CD4-positive, alpha-beta T cell treated with Interleukin-15 for 1 hour (primary cell): ENCODE results near the gene CANT1.
A peak's percentile ranks its signal among the peaks of the same experiment; 100 is the strongest.
"Not testable (repeated sequence)": the region's sequence is repeated elsewhere in the genome, so short reads cannot be mapped to it uniquely, and the experiment has no call there.

Source experiments
- DNase-seq: peaks from one replicate; pipeline ENCODE4 v3.0.0-alpha.2; 2020

CANT1 gene

DNA sequence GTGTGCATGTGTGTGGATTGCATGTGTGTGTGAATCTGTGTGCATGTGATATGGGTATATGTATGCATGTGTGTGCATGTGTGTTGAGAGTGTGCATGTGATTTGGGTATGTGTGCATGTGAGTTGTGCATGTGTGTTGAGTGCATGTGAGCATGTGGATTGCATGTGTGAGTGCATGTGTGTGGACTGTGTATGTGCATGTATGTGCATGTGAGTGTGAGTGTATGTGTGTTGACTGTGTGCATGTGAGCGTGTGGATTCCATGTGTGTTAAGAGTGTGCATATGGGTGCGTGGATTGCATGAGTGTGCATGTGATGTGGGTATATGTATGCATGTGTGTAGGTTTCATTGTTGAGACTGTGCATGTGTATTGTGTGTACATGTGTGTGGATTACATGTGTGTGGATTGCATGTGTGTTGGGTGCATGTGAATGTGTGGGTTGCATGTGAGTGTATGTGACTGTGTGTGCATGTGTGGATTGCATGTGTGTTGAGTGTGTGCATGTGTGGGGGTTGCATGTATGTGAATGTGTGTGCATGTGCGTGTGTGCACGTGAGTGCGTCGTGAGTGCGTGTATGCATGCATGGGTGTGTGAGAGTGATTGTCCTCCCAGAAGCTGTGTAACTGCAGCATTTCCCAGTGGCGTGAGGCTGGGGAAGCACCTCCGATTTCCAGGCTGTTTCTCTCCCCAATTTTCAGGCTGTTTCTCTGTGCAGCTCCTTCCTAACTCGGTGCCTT lies 33.8 kb upstream of the CANT1 start:
- DNase-seq = no peak

DNA sequence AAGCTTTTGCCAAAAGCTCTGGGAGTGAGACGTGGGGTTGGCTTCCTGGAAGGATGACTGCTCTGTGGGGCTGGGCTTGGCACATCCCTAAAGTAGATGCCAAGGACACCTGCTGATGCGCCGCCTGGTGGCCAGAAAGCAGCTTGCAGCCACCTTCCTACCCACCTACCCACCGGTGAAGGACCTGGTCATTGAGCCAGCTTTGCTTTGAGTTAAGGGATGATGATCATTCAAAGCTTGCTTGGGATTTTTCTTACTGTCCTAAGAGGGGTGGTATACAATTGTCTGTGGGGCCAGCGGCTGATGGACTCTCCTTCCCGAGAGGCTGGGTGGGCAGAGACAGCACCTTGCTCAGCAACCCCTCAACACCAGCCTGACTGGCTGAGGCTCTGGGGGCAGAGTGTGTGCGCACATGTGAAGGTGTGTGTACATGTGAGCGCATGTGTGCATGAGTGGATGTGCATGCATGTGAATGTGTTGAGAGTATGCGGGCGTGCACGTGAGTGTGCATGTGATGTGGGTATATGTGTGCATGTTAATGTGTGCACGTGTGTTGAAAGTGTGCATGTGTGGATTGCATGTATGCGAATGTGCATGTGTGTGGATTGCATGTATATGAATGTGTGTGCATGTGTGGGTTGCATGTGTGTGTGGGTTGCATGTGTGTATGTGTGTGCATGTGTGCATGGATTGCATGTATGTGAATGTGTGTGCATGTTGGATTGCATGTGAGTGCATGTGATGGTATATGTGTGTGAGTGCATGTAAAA lies 33.0 kb upstream of the CANT1 start:
- DNase-seq = peak; percentile 58

DNA sequence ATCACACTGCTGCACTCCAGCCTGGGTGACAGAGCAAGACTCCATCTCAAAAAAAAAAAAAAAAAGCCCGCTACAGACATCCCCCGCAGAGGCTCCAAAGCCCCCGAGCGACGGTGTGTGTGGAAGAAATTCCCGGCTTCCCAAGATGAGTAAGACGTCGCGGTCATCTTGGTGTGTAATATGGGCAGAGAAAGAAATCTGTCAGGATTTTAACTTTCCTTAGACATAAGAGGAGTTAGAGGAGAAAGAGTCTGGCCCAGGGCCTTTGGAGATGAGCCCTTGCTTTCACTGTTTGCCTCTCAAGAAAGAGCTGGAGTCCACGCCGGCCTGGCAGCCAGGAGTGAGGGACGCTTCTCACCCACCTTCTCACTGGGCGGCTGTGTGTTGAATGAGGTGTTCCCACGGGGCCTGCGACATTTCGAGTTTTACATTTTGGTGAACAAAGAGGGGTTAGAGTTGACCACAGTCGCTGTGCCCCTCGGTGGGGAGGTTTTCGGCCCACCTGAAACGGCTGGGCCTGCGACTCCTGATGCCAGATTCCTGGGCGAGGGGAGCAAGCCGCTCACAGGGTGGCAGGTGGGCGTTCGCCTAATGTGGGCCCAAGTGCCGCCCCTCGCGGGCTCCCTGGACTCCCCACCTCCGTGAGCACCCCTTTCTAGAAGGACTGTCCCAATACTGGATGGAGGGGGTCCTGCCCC lies 32.3 kb upstream of the CANT1 start:
- no peak for DNase-seq

DNA sequence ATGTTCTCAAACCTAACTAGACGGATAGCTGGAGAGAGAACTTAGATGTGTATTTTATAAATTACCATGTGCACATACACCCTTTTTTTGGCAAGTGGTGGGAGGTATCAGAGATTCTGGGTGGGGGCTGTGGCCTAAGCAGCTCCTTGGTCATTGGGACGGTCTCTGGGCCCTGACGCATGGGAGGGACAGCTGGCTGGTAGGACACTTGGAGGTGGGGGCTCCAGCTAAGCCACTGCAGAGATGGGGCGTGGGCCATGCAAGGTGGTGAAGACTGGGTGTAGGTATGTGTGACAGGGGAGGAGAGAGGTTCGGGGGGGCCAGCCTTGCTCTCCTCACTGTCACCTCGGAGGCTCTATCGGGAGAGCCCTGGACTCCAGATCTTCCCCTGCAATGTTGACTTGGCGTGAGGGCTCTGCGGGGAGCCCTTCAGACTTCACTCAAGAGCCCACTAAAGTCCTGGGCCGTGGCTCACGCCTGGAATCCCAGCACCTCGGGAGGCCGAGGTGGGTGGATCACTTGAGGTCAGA lies 31.5 kb upstream of the CANT1 start:
- no peak for DNase-seq

DNA sequence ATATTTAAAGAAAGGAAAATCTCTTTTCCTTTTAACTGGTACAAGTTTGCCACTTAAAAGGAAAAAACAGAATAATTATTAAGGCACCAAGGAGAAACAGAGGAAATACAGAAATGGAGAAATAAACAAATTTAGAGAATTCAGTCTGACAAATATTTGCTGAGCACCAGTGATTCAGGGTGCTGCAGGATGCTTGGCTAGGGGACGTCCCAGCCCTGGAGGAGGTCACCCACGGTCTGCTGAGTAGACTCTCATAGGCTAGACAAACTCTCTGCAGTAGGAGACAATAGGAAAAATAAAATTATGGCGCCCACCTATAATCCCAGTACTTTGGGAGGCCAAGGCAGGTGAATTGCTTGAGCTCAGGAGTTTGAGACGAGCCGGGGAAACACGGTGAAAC lies 30.3 kb upstream of the CANT1 start:
- no peak for DNase-seq

DNA sequence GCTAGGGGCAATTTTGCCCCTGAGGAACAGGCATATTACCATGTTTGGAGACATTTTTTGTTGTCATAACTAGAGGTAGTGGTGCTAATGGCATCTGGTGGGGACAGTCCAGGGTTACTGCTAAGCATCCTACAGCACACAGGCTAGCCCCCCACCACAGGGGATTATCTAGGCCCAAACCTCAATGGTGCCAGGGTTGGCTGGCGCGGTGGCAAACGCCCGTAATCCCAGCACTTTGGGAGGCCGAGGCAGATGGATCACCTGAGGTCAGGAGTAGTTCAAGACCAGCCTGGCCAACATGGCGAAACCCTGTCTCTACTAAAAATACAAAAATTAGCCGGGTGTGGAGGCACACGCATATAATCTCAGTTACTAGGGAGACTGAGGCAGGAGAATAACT lies 29.6 kb upstream of the CANT1 start:
- no peak for DNase-seq

DNA sequence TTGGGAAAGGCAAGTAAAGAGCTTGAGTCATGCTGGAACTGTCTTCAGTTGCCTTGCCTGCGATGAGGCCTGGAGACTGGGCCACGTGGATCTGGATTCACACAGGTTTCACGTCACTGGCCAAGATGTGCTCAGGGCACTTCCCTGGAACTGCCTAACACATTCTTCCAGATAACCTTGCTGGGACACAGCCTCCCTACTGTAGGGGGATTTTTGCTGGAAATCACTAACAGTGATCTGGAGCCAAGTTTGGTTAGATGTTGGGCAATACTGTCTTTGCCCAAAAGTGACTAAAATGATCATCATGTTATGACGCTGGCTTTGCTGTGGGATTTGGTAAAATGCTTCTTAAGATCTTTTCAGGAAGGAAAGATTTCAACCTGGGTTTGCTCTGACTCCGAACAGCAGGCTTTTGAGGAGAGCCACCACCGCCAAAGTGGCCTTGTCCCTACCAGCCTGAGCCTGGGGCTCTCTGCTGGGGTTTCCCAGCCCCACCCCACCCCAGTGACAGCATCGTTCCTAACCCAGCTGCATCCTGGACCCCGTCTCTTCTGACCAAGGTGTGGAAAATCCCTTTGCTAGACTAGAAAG lies 29.1 kb upstream of the CANT1 start:
- peak; percentile 31 for DNase-seq

DNA sequence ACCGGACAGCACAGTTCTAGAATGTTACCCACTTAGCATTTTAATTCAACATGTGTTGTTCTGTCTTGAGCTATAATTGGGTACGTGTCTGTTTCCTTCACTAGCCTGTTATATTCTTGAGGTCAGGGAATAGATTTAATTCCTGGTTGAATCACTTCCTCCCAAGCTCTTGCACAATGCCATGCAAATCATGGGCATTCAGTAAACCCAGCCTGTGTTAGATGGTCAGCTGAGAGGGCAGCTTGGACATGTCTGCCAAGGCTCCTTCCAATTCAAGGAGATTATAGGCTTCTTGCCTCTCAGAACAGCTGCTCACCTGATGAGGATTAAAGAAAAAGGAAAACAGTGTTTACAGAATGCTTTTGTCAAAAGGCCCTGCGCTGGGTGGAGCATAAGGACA lies 27.0 kb upstream of the CANT1 start:
- DNase-seq = no peak

DNA sequence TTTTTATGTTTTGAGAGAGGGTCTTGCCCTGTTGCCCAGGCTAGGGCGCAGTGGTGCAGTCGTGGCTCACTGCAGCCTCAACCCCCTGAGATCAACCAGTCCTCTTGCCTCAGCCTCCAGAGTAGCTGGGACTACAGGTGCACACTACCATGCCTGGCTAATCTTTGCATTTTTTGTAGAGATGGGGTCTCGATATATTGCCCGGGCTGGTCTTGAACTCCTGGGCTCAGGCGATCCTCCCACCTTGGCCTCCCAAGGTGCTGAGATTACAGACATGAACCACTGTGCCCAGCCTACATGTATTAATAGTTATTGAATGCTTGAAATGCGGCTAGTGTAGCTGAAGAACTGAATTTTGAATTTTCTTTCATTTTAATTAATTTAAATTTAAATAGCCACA lies 26.6 kb upstream of the CANT1 start:
- DNase-seq = no peak

DNA sequence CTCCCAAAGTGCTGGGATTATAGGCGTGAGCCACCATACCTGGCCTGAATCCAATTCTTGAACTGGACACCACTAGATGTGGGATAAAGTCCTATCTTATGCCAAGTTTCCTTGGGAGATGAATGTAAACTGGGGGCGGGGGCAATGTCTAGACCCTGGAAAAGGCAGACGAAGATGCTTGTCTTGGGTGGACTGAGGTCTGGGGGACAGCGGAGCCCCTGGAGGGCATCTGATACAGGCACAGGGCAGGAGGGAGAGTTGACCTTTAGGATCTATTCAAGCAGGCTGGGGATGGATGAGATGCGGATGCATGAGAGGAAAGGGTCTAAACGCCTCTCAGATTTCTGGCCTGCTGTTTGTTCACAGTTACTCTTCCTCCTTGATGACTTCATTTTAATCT lies 26.1 kb upstream of the CANT1 start:
- no peak for DNase-seq

DNA sequence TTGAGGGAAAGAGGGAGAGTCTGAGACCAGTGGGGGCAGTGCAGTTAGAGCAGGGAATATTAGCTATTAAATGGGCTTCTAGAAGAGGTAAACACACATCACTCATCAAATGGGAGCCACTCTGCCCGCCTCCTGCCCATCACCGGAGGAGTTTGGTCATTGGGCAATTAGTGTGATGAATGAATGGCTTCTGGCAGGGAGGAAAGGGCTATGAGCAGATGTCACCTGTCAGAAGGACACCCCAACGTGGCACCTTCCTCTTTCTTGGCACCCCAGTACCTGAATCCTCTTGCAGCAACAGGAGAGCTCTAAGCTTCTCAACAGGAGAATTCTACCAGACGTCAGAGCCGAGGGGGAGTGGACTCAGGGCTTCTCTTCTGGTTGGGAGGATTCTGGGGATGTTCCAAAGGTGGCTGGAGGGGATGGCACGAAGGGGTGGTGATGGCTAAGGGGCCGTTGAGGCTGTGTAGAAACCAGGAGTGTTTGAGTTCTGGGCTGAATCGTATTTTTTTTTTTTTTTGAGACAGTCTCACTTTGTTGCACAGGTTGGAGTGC lies 25.4 kb upstream of the CANT1 start:
- no peak for DNase-seq

DNA sequence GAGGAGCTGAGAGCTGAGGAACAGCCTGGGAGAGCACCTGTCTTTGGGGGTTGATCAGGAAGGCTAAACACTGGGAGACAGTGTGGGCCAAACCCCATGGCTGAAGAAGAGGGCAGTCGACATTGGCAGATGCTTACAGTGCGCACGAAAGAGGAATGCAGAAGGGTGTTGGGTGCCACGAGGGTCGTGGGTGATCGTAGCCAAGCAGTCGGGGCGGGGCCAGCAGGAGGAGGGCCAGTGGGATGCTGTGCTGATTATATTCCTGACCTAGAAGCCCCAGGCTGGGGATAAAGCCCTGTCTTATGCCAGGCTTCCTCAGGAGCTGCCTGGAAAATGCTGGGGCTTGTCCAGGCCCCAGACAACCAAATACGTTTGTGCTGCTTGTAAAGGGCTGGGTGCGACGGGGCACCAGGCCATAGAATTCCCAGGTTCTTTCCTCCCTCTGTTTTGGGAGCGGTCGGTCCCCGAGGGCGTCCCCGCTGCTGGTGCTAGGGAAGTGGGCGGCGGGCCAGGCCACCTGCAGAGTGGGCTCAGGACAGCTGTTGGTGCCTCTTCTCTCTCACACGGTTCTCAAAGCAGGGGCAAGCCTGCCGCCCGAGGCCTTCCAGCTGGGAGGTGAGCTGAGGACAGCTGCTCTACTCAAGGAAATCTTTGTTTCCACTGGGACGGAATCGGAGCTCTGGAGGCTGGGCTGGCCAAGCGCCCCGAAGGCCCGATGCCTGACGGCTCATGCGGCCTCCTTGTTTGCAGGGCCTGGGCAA lies 24.4 kb upstream of the CANT1 start:
- no peak for DNase-seq

DNA sequence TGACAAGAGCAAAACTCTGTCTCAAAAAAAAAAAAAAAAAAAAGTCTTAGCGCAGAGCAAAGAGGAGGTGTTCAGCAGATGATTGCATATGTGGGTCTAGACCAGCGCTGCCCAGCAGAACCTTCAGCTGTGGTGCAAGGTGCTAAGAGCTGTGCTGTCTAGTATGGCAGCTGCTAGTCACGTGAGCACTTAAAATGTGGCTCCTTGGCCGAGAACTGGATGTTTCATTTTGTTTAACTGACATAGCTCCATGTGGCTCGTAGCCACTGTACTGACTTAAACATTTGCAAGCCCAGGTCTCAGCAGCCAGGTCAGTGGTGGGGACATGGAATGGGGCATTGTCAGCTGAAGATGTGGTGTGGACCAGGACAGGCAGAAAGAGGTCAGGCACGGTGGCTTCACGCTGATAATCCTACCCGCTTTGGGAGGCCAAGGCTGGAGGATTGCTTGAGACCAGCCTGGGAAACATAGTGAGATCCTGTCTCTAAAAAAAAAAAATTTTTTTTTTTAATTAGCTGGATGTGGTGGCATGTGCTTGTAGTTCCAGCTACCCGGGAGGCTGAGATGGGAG lies 23.6 kb upstream of the CANT1 start:
- no peak for DNase-seq

DNA sequence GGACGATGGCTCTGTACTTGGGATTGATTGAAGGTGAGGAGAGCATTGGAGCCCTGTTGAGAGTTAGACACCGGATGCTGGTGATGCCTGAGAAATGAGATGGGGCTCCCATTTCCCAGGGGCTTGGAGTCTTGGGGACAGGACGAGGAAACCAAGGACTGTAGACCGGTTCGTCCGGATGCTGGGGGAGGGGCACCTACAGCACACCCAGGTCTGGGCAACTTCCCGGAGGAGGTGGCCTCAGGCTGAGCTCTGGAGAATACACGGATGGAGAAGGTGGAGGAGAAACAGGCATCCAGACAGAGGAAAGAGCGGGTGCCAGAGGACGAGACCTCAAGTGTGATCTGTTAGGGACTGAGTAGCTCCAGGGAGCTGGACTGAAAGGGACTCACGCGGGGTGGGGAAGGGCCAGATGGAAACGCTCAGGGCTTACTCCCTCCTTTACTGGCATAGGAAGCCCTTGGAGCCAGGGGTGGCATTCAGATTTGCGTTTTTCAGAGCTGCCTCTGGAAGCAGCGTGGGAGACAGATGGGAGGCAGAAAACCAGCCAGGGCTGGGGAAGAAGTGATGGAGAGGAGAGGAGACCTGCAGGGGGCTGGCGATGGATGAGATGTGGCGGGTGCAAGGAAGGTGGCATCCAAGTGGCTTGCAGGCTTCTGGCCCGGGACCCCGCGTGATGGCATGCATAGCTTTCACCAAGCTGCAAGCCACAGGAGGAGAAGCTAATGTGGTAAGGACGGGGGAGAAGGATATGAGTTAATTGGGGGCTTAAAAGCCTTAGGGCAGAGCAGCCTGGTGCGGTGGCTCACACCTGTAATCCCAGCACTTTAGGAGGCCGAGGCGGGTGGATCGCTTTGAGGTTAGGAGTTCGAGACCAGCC lies 22.7 kb upstream of the CANT1 start:
- no peak for DNase-seq

DNA sequence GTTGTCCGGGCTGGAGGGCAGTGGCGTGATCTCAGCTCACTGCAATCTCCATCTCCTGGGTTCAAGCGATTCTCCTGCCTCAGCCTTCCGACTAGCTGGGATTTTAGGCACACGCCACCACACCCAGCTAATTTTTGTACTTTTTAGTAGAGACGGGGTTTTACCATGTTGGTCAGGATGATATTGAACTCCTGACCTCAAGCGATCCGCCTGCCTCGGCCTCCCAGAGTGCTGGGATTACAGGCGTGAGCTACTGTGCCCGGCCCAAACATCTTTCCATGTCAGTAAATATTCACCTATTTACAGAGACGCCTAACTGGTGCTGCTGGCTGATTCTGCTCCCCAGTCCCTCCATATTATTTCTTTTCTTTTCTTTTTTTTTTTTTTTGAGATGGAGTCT lies 21.1 kb upstream of the CANT1 start:
- not testable (repeated sequence) for DNase-seq

DNA sequence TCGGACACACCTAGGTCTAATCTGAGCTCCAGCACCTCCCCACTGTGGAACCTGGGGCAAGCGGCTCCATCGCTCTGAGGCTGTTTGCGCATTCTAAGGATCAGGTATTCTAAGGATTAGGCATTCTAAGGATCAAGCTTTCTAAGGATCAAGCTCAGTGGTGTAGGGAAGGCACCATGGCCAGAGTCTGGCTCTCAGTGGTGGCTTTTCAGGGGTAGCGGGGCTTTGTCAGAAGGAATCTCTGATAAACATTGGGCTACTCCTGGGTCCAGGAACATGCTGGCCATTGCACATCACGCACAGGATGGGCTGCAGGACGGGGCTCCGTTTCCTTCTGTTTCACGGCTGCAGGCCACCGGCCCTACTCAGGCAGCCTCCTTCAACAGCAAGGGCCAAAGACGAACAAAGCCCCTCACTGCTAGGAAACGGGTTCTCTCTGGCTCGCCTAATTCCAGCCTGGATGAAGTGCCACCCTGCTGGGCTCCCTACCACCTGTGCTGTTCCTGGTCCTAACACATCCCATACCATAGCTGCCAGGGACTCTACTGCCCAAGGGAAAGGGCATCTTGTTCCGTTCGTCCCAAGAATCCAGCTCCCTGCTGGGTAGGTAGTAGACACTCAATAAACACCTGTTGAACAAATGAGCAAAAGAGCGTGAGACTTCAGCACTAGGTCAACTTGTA lies 19.9 kb upstream of the CANT1 start:
- DNase-seq = no peak

DNA sequence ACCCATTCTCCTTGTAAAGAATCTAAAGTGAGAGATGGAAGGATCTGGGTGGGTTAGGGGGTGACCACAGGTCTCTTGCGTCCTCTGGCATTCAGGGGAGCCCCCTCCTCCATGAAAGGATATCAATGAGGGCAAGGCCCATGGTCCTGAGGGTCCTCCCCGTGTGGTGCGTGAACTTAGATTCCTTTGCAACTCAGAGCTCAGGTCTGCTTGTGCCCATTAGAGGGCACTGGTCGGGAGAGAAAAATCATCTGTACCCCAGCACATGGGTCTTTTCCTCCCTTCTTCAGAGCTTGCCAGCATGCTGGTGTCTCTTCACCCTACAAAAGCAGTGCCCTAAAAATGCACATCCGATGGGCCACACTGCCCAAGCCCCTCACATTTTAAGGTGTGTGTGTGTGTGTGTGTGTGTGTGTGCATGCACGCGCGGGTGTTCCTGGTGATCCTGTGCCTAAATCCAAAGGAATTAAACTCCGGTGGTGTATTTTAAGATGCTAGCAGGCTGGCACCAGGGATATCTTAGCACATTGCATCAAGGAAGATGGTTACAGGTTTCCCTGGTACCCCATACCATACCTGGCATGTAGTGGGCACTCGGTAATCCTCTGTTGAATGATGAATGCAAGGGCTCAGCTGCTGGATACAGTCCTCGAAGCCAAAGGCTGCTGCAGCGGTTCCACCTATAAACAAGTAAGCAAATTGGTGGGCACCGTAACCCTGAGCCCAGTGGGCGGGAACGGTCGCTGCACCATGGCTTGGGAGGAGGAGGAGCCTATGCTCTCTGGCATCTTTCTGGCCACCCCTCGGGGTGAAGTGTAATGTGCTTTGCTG lies 19.1 kb upstream of the CANT1 start:
- DNase-seq = no peak

DNA sequence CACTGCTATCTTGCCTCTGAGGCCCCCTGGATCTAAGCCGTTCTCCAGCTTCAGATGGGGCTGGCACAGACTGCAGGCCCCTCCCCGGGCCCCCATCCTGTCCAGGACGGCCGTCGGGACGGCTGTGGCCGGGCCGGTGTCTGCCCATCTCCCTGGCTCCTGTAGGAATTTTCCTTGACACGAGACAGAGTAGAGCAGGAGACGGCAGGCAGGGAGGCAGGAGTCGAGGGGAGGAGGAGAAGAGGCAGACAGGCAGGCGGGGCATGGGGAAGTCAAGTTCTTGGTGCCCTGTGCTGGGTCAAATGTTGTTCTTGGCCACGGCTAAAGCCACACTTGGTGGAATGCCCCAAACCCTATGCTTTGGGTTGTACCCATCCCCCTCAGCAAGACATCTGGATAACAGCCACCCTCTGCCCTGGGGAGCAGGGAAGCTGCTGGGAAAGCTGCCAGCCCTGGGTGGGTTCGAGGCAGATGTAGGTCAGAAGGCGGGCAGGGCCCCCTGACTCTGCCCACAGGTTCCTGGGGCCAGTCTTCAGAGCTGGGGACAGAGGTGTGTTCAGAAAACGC lies 18.4 kb upstream of the CANT1 start:
- no peak for DNase-seq
